Gastroesophageal sphincter (tissue), 3 donors: ENCODE data around the gene COX7B.

Source experiments
- EP300 ChIP-seq: sonication (generic); formaldehyde crosslinking; IDR thresholded peaks from one replicate; pipeline ENCODE4 v1.6.1; 2017; ENCODE audit warnings: antibody characterized with exemption, mild to moderate bottlenecking
- POLR2A ChIP-seq, 2 donors: fragments of 450-650 bp; IDR thresholded peaks; one replicate each; pipeline ENCODE4 v1.6.1; 2017; ENCODE audit warnings: antibody characterized with exemption in 2 of 2, mild to moderate bottlenecking in 2 of 2, moderate library complexity in 1 of 2
- TF ChIP-seq, protein P1 (sequence below), 4 experiments: fragments of 200-600 bp in 2 of 4; fragments of 450-650 bp in 2 of 4; sonication (generic) in 1 of 4; IDR thresholded peaks; one replicate each; pipeline ENCODE4 v1.5.1; 2017 to 2019; ENCODE audit warnings: antibody characterized with exemption in 4 of 4, mild to moderate bottlenecking in 2 of 4, moderate library complexity in 2 of 4

DNA sequence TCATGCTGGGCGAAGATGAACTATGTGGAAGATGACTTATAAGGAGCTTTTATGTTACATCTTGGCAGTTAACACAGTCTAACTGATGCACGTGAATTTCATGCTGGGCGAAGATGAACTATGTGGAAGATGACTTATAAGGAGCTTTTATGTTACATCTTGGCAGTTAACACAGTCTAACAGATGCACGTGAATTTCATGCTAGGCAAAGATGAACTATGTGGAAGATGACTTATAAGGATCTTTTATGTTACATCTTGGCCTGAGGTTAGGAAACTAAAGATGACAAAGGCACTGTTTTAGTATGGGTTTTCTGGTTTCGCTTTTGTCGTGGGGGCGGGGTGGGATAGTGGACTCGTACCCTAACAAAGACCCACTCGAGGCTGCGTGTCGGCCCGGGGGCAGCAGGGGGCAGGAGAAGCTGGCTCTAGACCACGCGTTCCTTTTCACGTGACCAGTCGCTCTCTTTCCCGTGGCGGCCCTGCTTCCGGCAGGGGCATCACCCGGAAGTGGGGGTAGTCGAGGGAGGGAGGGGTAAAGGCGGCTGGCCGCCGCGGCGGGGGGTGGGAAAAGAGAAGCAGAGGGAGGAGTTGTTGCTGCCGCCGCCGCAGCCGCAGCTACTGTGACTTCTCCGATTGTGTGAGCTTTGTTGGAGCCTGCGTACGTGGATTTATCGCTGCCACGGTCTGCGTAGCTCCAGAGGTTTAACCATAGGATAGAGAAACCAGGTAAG is 11.0 kb downstream of the COX7B start, which contains the start of gene ATP7A:
- TF ChIP-seq POLR2A (IDR thresholded peaks at IDR 0.05) (peak; percentile 41 to 42), EP300 (no peak)
- TF ChIP-seq, protein P1, sequence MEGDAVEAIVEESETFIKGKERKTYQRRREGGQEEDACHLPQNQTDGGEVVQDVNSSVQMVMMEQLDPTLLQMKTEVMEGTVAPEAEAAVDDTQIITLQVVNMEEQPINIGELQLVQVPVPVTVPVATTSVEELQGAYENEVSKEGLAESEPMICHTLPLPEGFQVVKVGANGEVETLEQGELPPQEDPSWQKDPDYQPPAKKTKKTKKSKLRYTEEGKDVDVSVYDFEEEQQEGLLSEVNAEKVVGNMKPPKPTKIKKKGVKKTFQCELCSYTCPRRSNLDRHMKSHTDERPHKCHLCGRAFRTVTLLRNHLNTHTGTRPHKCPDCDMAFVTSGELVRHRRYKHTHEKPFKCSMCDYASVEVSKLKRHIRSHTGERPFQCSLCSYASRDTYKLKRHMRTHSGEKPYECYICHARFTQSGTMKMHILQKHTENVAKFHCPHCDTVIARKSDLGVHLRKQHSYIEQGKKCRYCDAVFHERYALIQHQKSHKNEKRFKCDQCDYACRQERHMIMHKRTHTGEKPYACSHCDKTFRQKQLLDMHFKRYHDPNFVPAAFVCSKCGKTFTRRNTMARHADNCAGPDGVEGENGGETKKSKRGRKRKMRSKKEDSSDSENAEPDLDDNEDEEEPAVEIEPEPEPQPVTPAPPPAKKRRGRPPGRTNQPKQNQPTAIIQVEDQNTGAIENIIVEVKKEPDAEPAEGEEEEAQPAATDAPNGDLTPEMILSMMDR (IDR thresholded peaks at IDR 0.05): peak; percentile 9 to 81 (median 56)
